Measurements from ENCODE around the gene FAM72C.
"Not testable (repeated sequence)": the region's sequence is repeated elsewhere in the genome, so short reads cannot be mapped to it uniquely, and the experiment has no call there.

- not testable (repeated sequence) for TF ChIP-seq POLR2A (IDR thresholded peaks at IDR 0.05; ENCODE audit: low read depth, low read length); SMC3 (IDR thresholded peaks at IDR 0.05; ENCODE audit: low read depth, low read length); RCOR1 (IDR thresholded peaks at IDR 0.05; ENCODE audit: insufficient replicate concordance, low read length)
- TF ChIP-seq, protein P1, sequence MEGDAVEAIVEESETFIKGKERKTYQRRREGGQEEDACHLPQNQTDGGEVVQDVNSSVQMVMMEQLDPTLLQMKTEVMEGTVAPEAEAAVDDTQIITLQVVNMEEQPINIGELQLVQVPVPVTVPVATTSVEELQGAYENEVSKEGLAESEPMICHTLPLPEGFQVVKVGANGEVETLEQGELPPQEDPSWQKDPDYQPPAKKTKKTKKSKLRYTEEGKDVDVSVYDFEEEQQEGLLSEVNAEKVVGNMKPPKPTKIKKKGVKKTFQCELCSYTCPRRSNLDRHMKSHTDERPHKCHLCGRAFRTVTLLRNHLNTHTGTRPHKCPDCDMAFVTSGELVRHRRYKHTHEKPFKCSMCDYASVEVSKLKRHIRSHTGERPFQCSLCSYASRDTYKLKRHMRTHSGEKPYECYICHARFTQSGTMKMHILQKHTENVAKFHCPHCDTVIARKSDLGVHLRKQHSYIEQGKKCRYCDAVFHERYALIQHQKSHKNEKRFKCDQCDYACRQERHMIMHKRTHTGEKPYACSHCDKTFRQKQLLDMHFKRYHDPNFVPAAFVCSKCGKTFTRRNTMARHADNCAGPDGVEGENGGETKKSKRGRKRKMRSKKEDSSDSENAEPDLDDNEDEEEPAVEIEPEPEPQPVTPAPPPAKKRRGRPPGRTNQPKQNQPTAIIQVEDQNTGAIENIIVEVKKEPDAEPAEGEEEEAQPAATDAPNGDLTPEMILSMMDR (conservative IDR thresholded peaks at IDR 0.05; ENCODE audit: low read depth, low read length) = not testable (repeated sequence)
- TF ChIP-seq, protein P2, sequence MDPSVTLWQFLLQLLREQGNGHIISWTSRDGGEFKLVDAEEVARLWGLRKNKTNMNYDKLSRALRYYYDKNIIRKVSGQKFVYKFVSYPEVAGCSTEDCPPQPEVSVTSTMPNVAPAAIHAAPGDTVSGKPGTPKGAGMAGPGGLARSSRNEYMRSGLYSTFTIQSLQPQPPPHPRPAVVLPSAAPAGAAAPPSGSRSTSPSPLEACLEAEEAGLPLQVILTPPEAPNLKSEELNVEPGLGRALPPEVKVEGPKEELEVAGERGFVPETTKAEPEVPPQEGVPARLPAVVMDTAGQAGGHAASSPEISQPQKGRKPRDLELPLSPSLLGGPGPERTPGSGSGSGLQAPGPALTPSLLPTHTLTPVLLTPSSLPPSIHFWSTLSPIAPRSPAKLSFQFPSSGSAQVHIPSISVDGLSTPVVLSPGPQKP (IDR thresholded peaks at IDR 0.05; ENCODE audit: borderline replicate concordance, low read depth, low read length) = not testable (repeated sequence)
These were observed 29.4 kb downstream of the FAM72C start for GRCh38 chr1:143942238-143942860.
